ENCODE data around the gene SERPINE3.

SERPINE3 gene

DNA sequence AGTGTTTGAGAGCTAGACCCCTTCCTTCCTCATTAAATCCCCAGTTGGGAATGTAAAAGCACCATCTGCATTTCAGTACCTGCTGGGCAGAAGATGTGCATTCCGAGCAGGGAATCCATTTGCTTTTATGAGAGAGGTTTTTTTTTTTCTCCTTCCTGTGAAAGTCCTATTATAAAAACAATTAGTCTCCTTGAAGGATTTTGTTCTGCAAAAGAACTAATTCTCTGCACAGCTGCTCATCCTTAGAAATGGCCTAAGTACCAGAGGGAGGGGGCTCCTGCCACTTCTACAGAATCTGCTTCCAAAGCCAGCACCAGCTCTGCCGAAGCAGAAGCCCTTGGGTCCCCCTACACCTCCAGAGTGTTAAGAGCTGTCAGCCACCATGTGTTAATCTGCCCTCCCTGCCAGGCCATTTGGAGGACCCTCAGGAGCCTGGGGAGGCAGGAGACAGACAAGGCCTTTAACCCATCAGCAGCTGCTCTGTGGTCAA is 36.4 kb upstream of the SERPINE3 start:
- H3K4me1 ChIP-seq = no peaks in the 10 kb centered on the region
- TF ChIP-seq, protein P1, sequence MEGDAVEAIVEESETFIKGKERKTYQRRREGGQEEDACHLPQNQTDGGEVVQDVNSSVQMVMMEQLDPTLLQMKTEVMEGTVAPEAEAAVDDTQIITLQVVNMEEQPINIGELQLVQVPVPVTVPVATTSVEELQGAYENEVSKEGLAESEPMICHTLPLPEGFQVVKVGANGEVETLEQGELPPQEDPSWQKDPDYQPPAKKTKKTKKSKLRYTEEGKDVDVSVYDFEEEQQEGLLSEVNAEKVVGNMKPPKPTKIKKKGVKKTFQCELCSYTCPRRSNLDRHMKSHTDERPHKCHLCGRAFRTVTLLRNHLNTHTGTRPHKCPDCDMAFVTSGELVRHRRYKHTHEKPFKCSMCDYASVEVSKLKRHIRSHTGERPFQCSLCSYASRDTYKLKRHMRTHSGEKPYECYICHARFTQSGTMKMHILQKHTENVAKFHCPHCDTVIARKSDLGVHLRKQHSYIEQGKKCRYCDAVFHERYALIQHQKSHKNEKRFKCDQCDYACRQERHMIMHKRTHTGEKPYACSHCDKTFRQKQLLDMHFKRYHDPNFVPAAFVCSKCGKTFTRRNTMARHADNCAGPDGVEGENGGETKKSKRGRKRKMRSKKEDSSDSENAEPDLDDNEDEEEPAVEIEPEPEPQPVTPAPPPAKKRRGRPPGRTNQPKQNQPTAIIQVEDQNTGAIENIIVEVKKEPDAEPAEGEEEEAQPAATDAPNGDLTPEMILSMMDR (IDR thresholded peaks at IDR 0.05) = no peak
- no peak overlapping the region for H3K27ac ChIP-seq
- no peak overlapping the region for H3K4me3 ChIP-seq
- no peaks in the 10 kb centered on the region for H3K27me3 ChIP-seq
- no peaks in the 10 kb centered on the region for H3K9me3 ChIP-seq
- intact Hi-C loops (cut with DNase I; ENCODE audit: low total_unique reads) = no loop called here
- no peaks in the 10 kb centered on the region for H3K36me3 ChIP-seq
- no peak for DNase-seq

GRCh38 chr13:51303882-51304281 is 35.6 kb upstream of the SERPINE3 start:
- Histone ChIP-seq H3K27ac (no peak overlapping the region), H3K36me3 (no peaks in the 10 kb centered on the region), H3K4me3 (no peak overlapping the region), H3K9me3 (no peaks in the 10 kb centered on the region), H3K4me1 (no peaks in the 10 kb centered on the region), H3K27me3 (no peaks in the 10 kb centered on the region)
- TF ChIP-seq, protein P1 (IDR thresholded peaks at IDR 0.05) = no peak
- intact Hi-C loops (cut with DNase I; ENCODE audit: low total_unique reads) = no loop called here
- no peak for DNase-seq

- intact Hi-C loops (cut with DNase I; ENCODE audit: low total_unique reads) = no loop called here
- Histone ChIP-seq H3K4me3 (no peak overlapping the region), H3K27me3 (no peaks in the 10 kb centered on the region), H3K9me3 (no peaks in the 10 kb centered on the region), H3K27ac (no peak overlapping the region), H3K36me3 (no peaks in the 10 kb centered on the region), H3K4me1 (no peaks in the 10 kb centered on the region)
- TF ChIP-seq, protein P1 (IDR thresholded peaks at IDR 0.05) = no peak
- DNase-seq = no peak
Observed at GRCh38 chr13:51305271-51305967, 34.1 kb upstream of the SERPINE3 start.

DNA sequence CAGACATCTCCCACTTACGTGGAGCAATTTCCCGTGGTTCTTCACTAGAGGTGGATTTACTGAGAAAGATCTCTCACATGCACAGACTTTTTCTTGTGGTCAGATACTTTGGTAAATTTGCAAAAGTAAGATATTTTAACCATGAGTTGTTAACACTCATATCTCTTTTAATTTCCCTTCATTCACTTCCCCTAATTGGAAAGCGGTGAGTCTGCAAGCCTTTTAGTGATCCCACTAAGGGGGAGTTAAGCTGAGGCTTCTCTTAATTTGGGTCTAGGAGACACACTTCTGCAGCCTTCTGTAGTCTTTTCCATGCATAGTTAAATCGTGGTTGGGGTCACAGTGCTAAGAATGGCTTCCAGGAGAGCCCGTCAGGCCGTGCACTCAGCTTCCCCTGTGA is 30.7 kb upstream of the SERPINE3 start:
- Histone ChIP-seq H3K4me1 (no peaks in the 10 kb centered on the region), H3K36me3 (no peaks in the 10 kb centered on the region), H3K27me3 (no peaks in the 10 kb centered on the region), H3K4me3 (no peak overlapping the region), H3K27ac (no peak overlapping the region), H3K9me3 (no peaks in the 10 kb centered on the region)
- DNase-seq = no peak
- TF ChIP-seq, protein P1 (IDR thresholded peaks at IDR 0.05) = no peak
- intact Hi-C loops (cut with DNase I; ENCODE audit: low total_unique reads) = no loop called here

DNA sequence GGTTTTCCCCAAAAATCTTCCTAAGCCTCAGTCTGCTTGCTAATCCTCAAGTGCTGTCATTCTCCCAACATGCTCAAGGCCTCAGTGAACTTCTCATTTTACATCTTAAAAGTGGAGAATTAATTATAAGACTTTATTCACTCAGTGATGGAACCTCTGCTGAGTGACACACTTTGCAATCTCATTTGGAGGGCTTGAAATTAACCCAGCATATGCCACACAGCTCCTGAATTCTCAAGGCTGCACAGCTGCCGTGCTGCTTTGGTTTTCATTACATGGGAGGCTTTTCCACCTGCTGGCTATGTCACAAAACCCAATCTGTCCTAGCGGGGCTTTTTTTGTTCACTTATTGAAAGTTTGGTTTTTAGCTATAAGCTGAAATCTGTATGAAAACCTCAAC is 28.3 kb upstream of the SERPINE3 start:
- TF ChIP-seq, protein P1 (IDR thresholded peaks at IDR 0.05) = no peak
- DNase-seq = no peak
- Histone ChIP-seq H3K36me3 (no peaks in the 10 kb centered on the region), H3K4me3 (no peak overlapping the region), H3K27ac (no peak overlapping the region), H3K4me1 (peaks cover 0 to 11% (median 0%) of the 10 kb centered on the region in 4 donors), H3K9me3 (no peaks in the 10 kb centered on the region), H3K27me3 (no peaks in the 10 kb centered on the region)
- intact Hi-C loops (cut with DNase I; ENCODE audit: low total_unique reads) = no loop called here

Data from tibial artery (tissue), 4 donors.